Neural cell (in vitro differentiated cells): Measurements from ENCODE around the gene ENPP1. TPM values are rescaled to one million over a fixed set of nuclear protein-coding genes. Genes with fewer than 3 reads are reported as not detected.

Experiments used
- H2AFZ ChIP-seq: fragments of 200-600, 300-800 bp; sonication (generic), shearing (Covaris generic); 2 replicates; pipeline ENCODE4 v1.6.0; 2014; ENCODE audit warnings: low read depth, mild to moderate bottlenecking, antibody characterized with exemption, low read length, moderate library complexity
- H3F3A ChIP-seq: fragments of 200-600 bp; shearing (Covaris generic); 2 replicates; pipeline ENCODE4 v1.6.1; 2016; ENCODE audit warnings: mild to moderate bottlenecking, moderate library complexity, mixed read lengths, antibody characterized with exemption, low read length; ENCODE audit not compliant: insufficient read depth, poor library complexity, severe bottlenecking
- H3K27ac ChIP-seq: fragments of 200-600, 300-800 bp; sonication (generic), shearing (Covaris generic); 2 replicates; pipeline ENCODE4 v1.5.1; 2014; ENCODE audit warnings: mild to moderate bottlenecking, low read length, moderate library complexity
- H3K27me3 ChIP-seq: fragments of 300-800, 200-600 bp; sonication (generic), shearing (Covaris generic); 2 replicates; pipeline ENCODE4 v1.6.0; 2014; ENCODE audit warnings: mild to moderate bottlenecking, low read depth, low read length, moderate library complexity; ENCODE audit not compliant: insufficient read depth
- H3K36me3 ChIP-seq: fragments of 300-800, 200-600 bp; sonication (generic), shearing (Covaris generic); 2 replicates; pipeline ENCODE4 v1.5.1; 2014; ENCODE audit warnings: mild to moderate bottlenecking, antibody characterized with exemption, low read length, moderate library complexity; ENCODE audit not compliant: insufficient read depth
- H3K4me2 ChIP-seq: fragments of 300-800, 200-600 bp; sonication (generic), shearing (Covaris generic); 2 replicates; pipeline ENCODE4 v1.6.0; 2014; ENCODE audit warnings: mild to moderate bottlenecking, low read length
- H3K4me3 ChIP-seq: fragments of 300-800, 200-600 bp; sonication (generic), shearing (Covaris generic); 2 replicates; pipeline ENCODE4 v1.5.1; 2014; ENCODE audit warnings: mild to moderate bottlenecking, low read length, moderate library complexity
- H3K79me2 ChIP-seq: fragments of 200-600 bp; shearing (Covaris generic); replicated peaks from 2 replicates; pipeline ENCODE4 v1.6.0; 2014; ENCODE audit warnings: mild to moderate bottlenecking, low read length, moderate library complexity; ENCODE audit not compliant: insufficient read depth
- H3K9ac ChIP-seq: fragments of 300-800, 200-600 bp; sonication (generic), shearing (Covaris generic); 2 replicates; pipeline ENCODE4 v1.6.1; 2016; ENCODE audit warnings: mild to moderate bottlenecking, low read length, mixed read lengths
- H3K9me2 ChIP-seq: fragments of 200-600 bp; shearing (Covaris generic); 2 replicates; pipeline ENCODE4 v1.6.1; 2016; ENCODE audit warnings: mild to moderate bottlenecking, low read length, mixed read lengths; ENCODE audit not compliant: insufficient read depth
- H3K9me3 ChIP-seq: fragments of 200-600, 300-800 bp; sonication (generic), shearing (Covaris generic); 2 replicates; pipeline ENCODE4 v1.6.1; 2016; ENCODE audit warnings: mild to moderate bottlenecking, mixed run types, low read length, moderate library complexity, mixed read lengths
- H4K20me1 ChIP-seq: fragments of 200-600 bp; shearing (Covaris generic); 2 replicates; pipeline ENCODE4 v1.6.1; 2016; ENCODE audit warnings: mild to moderate bottlenecking, mixed run types; ENCODE audit not compliant: insufficient read depth
- EP300 ChIP-seq: fragments of 450-650 bp; conservative IDR thresholded peaks from 2 replicates; pipeline ENCODE4 v1.6.1; 2014; ENCODE audit warnings: antibody characterized with exemption, mild to moderate bottlenecking, moderate library complexity; ENCODE audit not compliant: poor library complexity, severe bottlenecking
- EZH2 ChIP-seq: fragments of 200-600, 300-800 bp; shearing (Covaris generic), sonication (generic); IDR thresholded peaks from 2 replicates; pipeline ENCODE4 v1.6.1; 2014; ENCODE audit warnings: antibody characterized with exemption, low read length, borderline replicate concordance, mild to moderate bottlenecking; ENCODE audit not compliant: insufficient read depth, poor library complexity, severe bottlenecking
- MXI1 ChIP-seq: fragments of 450-650 bp; conservative IDR thresholded peaks from 2 replicates; pipeline ENCODE4 v1.6.1; 2014; ENCODE audit warnings: antibody characterized with exemption, mild to moderate bottlenecking; ENCODE audit not compliant: poor library complexity, severe bottlenecking
- POLR2AphosphoS5 ChIP-seq: IDR thresholded peaks from 2 replicates; pipeline ENCODE4 v1.6.1; 2012
- RAD21 ChIP-seq: fragments of 450-650 bp; conservative IDR thresholded peaks from 2 replicates; pipeline ENCODE4 v1.6.1; 2014; ENCODE audit warnings: antibody characterized with exemption, mild to moderate bottlenecking, moderate library complexity
- SMC3 ChIP-seq: fragments of 450-650 bp; conservative IDR thresholded peaks from 2 replicates; pipeline ENCODE4 v1.6.1; 2014; ENCODE audit warnings: antibody characterized with exemption, mild to moderate bottlenecking, moderate library complexity; ENCODE audit not compliant: poor library complexity
- TAF1 ChIP-seq: IDR thresholded peaks from 2 replicates; pipeline ENCODE4 v1.6.1; 2012; ENCODE audit warnings: low read depth
- polyA plus RNA-seq: library from polyadenylated mRNA; depleted of rRNA; stranded (reverse); fragments of >200 nt; gene quantifications from 2 replicates; pipeline ENCODE4 v1.2.3, GENCODE V29; 2014
- TF ChIP-seq, protein P1 (sequence below): IDR thresholded peaks from 2 replicates; pipeline ENCODE4 v1.6.1; 2012; ENCODE audit warnings: borderline replicate concordance
- TF ChIP-seq, protein P2 (sequence below): fragments of 450-650 bp; IDR thresholded peaks from 2 replicates; pipeline ENCODE4 v1.5.1; 2014; ENCODE audit warnings: antibody characterized with exemption, mild to moderate bottlenecking, moderate library complexity; ENCODE audit not compliant: poor library complexity, severe bottlenecking

ENPP1 gene
- polyA plus RNA-seq, 1 donor from 2014 or later, result not detected

DNA sequence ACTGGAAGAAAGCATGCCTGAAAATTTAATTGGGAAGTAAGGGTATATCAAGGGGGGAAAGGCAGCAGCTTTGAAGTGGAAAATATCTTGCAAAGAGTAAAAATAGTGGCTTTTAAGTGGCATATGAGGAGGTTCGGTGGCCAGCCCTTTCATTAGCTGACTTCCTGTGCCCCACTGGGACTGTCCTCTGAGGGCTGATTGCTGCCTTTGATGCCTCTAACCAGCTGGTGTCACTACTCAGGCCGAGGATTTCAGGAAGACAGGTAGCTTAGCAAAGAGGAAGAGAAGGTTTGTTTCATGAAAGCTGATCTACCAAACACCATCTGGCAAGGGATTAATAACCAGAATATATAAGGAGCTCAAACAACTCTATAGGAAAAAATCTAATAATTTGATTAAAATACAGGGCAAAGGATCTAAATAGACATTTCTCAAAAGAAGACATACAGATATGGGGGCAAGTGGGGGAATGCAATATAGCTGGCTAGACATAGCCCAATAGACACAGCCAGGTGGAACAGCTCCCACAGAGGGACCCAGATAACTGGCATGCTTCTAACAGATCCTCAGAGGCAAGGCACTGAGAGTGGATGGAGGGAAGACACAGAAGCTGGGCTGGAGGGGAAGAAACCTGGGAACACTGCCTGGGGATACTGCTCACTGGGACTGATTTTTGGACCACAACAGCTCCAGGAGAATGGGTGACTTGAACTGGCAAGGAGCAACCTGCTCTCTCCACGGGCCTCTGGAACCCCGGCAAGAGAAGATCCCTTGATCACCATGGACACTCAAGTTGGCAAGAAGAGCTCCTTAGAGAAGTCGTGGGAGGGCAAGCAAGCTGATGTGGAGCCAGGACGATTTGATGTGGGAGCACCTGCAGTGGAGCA, 110.2 kb downstream of the ENPP1 start:
- no peaks in the 10 kb centered on the region for H3F3A ChIP-seq
- H3K9ac ChIP-seq, result no peak overlapping the region
- no peaks in the 10 kb centered on the region for H3K9me2 ChIP-seq
- H3K4me2 ChIP-seq, result no peak overlapping the region
- H3K4me3 ChIP-seq, result no peak overlapping the region
- H4K20me1 ChIP-seq, result no peaks in the 10 kb centered on the region
- H3K79me2 ChIP-seq, result no peaks in the 10 kb centered on the region
- TF ChIP-seq SMC3 (no peak), EP300 (no peak), MXI1 (no peak), RAD21 (no peak), POLR2AphosphoS5 (no peak), EZH2 (no peak), TAF1 (no peak)
- TF ChIP-seq, protein P1, sequence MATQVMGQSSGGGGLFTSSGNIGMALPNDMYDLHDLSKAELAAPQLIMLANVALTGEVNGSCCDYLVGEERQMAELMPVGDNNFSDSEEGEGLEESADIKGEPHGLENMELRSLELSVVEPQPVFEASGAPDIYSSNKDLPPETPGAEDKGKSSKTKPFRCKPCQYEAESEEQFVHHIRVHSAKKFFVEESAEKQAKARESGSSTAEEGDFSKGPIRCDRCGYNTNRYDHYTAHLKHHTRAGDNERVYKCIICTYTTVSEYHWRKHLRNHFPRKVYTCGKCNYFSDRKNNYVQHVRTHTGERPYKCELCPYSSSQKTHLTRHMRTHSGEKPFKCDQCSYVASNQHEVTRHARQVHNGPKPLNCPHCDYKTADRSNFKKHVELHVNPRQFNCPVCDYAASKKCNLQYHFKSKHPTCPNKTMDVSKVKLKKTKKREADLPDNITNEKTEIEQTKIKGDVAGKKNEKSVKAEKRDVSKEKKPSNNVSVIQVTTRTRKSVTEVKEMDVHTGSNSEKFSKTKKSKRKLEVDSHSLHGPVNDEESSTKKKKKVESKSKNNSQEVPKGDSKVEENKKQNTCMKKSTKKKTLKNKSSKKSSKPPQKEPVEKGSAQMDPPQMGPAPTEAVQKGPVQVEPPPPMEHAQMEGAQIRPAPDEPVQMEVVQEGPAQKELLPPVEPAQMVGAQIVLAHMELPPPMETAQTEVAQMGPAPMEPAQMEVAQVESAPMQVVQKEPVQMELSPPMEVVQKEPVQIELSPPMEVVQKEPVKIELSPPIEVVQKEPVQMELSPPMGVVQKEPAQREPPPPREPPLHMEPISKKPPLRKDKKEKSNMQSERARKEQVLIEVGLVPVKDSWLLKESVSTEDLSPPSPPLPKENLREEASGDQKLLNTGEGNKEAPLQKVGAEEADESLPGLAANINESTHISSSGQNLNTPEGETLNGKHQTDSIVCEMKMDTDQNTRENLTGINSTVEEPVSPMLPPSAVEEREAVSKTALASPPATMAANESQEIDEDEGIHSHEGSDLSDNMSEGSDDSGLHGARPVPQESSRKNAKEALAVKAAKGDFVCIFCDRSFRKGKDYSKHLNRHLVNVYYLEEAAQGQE, result no peak
- TF ChIP-seq, protein P2, sequence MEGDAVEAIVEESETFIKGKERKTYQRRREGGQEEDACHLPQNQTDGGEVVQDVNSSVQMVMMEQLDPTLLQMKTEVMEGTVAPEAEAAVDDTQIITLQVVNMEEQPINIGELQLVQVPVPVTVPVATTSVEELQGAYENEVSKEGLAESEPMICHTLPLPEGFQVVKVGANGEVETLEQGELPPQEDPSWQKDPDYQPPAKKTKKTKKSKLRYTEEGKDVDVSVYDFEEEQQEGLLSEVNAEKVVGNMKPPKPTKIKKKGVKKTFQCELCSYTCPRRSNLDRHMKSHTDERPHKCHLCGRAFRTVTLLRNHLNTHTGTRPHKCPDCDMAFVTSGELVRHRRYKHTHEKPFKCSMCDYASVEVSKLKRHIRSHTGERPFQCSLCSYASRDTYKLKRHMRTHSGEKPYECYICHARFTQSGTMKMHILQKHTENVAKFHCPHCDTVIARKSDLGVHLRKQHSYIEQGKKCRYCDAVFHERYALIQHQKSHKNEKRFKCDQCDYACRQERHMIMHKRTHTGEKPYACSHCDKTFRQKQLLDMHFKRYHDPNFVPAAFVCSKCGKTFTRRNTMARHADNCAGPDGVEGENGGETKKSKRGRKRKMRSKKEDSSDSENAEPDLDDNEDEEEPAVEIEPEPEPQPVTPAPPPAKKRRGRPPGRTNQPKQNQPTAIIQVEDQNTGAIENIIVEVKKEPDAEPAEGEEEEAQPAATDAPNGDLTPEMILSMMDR, result no peak
- no peaks in the 10 kb centered on the region for H3K9me3 ChIP-seq
- no peaks in the 10 kb centered on the region for H3K27me3 ChIP-seq
- no peaks in the 10 kb centered on the region for H3K36me3 ChIP-seq
- H3K27ac ChIP-seq, result no peak overlapping the region
- no peak overlapping the region for H2AFZ ChIP-seq

DNA sequence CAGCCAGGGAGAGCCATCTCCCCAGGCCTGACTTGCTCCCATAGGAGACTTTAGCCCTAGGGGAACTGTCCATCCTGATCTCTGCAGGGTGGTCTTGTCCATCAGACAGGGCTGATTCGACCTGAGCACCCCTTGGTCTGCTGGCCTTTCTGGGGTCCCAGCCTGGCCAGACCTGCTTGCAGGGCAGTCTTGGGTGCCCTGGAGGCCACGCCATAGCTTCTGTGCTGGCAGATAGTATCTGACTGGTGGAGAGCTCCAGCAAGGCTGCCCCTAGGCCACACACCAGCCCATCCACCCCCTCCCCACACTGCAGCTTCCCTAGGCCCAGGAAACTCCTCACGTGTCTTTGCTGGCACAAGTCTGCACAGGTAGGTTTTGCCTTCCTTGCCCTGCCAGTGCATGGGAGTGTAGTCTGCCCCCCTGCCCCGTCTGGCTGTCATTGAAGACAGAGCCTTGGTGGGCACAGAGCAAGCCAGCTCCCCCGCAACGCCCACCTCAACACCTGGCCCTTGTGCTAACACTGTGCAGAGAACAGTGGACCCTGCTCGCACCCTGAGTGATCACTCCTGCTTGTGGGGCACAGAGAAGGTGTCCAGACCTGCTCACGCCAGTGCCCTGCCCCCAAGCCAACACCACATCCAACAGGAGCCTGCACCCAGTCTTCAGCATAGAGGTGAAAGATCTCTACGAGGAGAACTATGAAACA, 111.0 kb downstream of the ENPP1 start:
- Histone ChIP-seq H3K9me3 (no peaks in the 10 kb centered on the region), H3F3A (no peaks in the 10 kb centered on the region), H3K4me2 (no peak overlapping the region), H3K9me2 (no peaks in the 10 kb centered on the region), H3K79me2 (no peaks in the 10 kb centered on the region), H3K4me3 (no peak overlapping the region), H3K27ac (no peak overlapping the region), H3K9ac (no peak overlapping the region), H2AFZ (no peak overlapping the region), H3K36me3 (no peaks in the 10 kb centered on the region), H4K20me1 (no peaks in the 10 kb centered on the region), H3K27me3 (no peaks in the 10 kb centered on the region)
- no peak for TF ChIP-seq EP300
- no peak for TF ChIP-seq RAD21
- TF ChIP-seq, protein P1, result no peak
- no peak for TF ChIP-seq MXI1
- TF ChIP-seq, protein P2, result no peak
- no peak for TF ChIP-seq EZH2
- TF ChIP-seq SMC3, result no peak
- TF ChIP-seq TAF1, result no peak
- TF ChIP-seq POLR2AphosphoS5, result no peak
